ENCODE data around the gene C2CD4D. TPM values are rescaled to one million over a fixed set of nuclear protein-coding genes. Genes with fewer than 3 reads are reported as not detected.
A peak's percentile ranks its signal among the peaks of the same experiment; 100 is the strongest.
"Not testable (repeated sequence)": the region's sequence is repeated elsewhere in the genome, so short reads cannot be mapped to it uniquely, and the experiment has no call there.

The C2CD4D gene
- total and polyA plus RNA-seq, 9 donors, result 0.04 to 1.0 (median 0.12) TPM; not detected in 4

GRCh38 chr1:151858030-151858746 lies 18.6 kb upstream of the C2CD4D start:
- TF ChIP-seq EP300 (IDR thresholded peaks at IDR 0.05) (no peak), POLR2A (IDR thresholded peaks at IDR 0.05) (no peak), CTCF (IDR thresholded peaks at IDR 0.05) (no peak)
- DNase-seq, result no peak
- Histone ChIP-seq H3K27ac (no peak overlapping the region), H3K27me3 (no peaks in the 10 kb centered on the region), H3K36me3 (no peaks in the 10 kb centered on the region), H3K4me1 (ENCODE audit: insufficient read depth) (peaks cover 1% of the 10 kb centered on the region), H3K4me3 (no peak overlapping the region), H3K9me3 (no peaks in the 10 kb centered on the region)
- intact Hi-C loops (cut with DNase I), result no loop called here
- WGBS, 3 donors, result 39 to 58% (median 54%) methylated on average over 3 of the region's 3 CpGs

- intact Hi-C loops (cut with DNase I), result no loop called here
- WGBS, 3 donors, result 3 to 13% (median 8%) methylated on average over 4 of the region's 4 CpGs
- Histone ChIP-seq H3K36me3 (no peaks in the 10 kb centered on the region), H3K27me3 (no peaks in the 10 kb centered on the region), H3K4me1 (ENCODE audit: insufficient read depth) (peaks cover 1% of the 10 kb centered on the region), H3K27ac (peak overlapping the region in 1 of 2 donors; percentile 32), H3K4me3 (no peak overlapping the region), H3K9me3 (no peaks in the 10 kb centered on the region)
- no peak for DNase-seq
- no peak for TF ChIP-seq POLR2A (IDR thresholded peaks at IDR 0.05)
- no peak for TF ChIP-seq EP300 (IDR thresholded peaks at IDR 0.05)
- TF ChIP-seq CTCF (IDR thresholded peaks at IDR 0.05), result no peak
These were observed 16.3 kb upstream of the C2CD4D start for GRCh38 chr1:151855933-151856332.

GRCh38 chr1:151855516-151855915 lies 15.9 kb upstream of the C2CD4D start:
- peak overlapping the region in 1 of 2 donors; percentile 32 for H3K27ac ChIP-seq
- WGBS, 3 donors, result 11 to 15% (median 13%) methylated on average over 8 of the region's 8 CpGs
- H3K4me1 ChIP-seq (ENCODE audit: insufficient read depth); H3K27me3 ChIP-seq; H3K9me3 ChIP-seq; intact Hi-C loops (cut with DNase I); H3K36me3 ChIP-seq; H3K4me3 ChIP-seq: not testable (repeated sequence)
- peak in 3 of 5 donors; percentile 25 to 56 (median 44) for DNase-seq

- no peak for DNase-seq
- TF ChIP-seq POLR2A (IDR thresholded peaks at IDR 0.05) (no peak), CTCF (IDR thresholded peaks at IDR 0.05) (no peak), EP300 (IDR thresholded peaks at IDR 0.05) (no peak)
- 73 to 74% (median 74%) methylated on average over 7 of the region's 7 CpGs for WGBS, 3 donors
- Histone ChIP-seq H3K9me3 (no peaks in the 10 kb centered on the region), H3K4me1 (ENCODE audit: insufficient read depth) (peaks cover 1% of the 10 kb centered on the region), H3K36me3 (no peaks in the 10 kb centered on the region), H3K4me3 (no peak overlapping the region), H3K27ac (no peak overlapping the region), H3K27me3 (no peaks in the 10 kb centered on the region)
- intact Hi-C loops (cut with DNase I), result no loop called here
These were observed 15.0 kb upstream of the C2CD4D start for GRCh38 chr1:151854658-151855057.

- no peak for DNase-seq
- Histone ChIP-seq H3K9me3 (no peaks in the 10 kb centered on the region), H3K4me1 (ENCODE audit: insufficient read depth) (peaks cover 4% of the 10 kb centered on the region), H3K27me3 (no peaks in the 10 kb centered on the region), H3K27ac (no peak within 1 kb of the TSS), H3K36me3 (no peaks in the 10 kb centered on the region), H3K4me3 (no peak within 1 kb of the TSS)
- TF ChIP-seq EP300 (IDR thresholded peaks at IDR 0.05), result no peak
- no peak for TF ChIP-seq POLR2A (IDR thresholded peaks at IDR 0.05)
- TF ChIP-seq CTCF (IDR thresholded peaks at IDR 0.05), result no peak
- 71 to 77% (median 75%) methylated on average over 5 of the region's 5 CpGs for WGBS, 3 donors
- intact Hi-C loops (cut with DNase I), result no loop called here
These were observed 13.9 kb upstream of the C2CD4D start, which contains the start of gene THEM5 for GRCh38 chr1:151853411-151853943. Gene THEM5, minus strand, starts transcription at chr1:151853712. Its CDS starts 147 bp downstream, at chr1:151853565.
